Sigmoid colon (tissue), 4 donors: ENCODE data around the gene AGTPBP1.

ENCODE experiments used
- CTCF ChIP-seq, 4 experiments: fragments of 450-650 bp in 3 of 4; fragments of 200-600 bp in 1 of 4; IDR thresholded peaks; one replicate each; pipeline ENCODE4 v1.5.1; 2016 to 2019; ENCODE audit warnings: antibody characterized with exemption in 4 of 4, mild to moderate bottlenecking in 3 of 4, moderate library complexity in 2 of 4
- POLR2A ChIP-seq, 2 donors: fragments of 450-650 bp; IDR thresholded peaks; one replicate each; pipeline ENCODE4 v1.6.1; 2016; ENCODE audit warnings: antibody characterized with exemption in 2 of 2, mild to moderate bottlenecking in 2 of 2, moderate library complexity in 2 of 2
- POLR2AphosphoS5 ChIP-seq, 4 donors: sonication (generic); formaldehyde crosslinking; IDR thresholded peaks; one replicate each; pipeline ENCODE4 v1.6.1; 2017; ENCODE audit warnings: antibody characterized with exemption in 4 of 4

GRCh38 chr9:85743275-85744128, 1.7 kb upstream of the AGTPBP1 start:
- no peak for TF ChIP-seq CTCF (IDR thresholded peaks at IDR 0.05)
- TF ChIP-seq POLR2A (IDR thresholded peaks at IDR 0.05) = no peak
- TF ChIP-seq POLR2AphosphoS5 (IDR thresholded peaks at IDR 0.05) = no peak
